HEK293T (cell line): Measurements from ENCODE around the gene ARFIP2.

Experiments
- ARNT ChIP-seq: fragments of 450-650 bp; IDR thresholded peaks from 2 replicates; pipeline ENCODE4 v1.6.1; 2017; ENCODE audit warnings: mild to moderate bottlenecking
- BHLHE40 ChIP-seq: fragments of 450-650 bp; IDR thresholded peaks from 2 replicates; pipeline ENCODE4 v1.6.1; 2016; ENCODE audit warnings: mild to moderate bottlenecking, moderate library complexity, borderline replicate concordance
- ELF4 ChIP-seq: fragments of 450-650 bp; IDR thresholded peaks from 2 replicates; pipeline ENCODE4 v1.6.1; 2017; ENCODE audit warnings: antibody characterized with exemption
- FOXA1 ChIP-seq: fragments of 450-650 bp; IDR thresholded peaks from 2 replicates; pipeline ENCODE4 v1.6.1; 2016; ENCODE audit warnings: mild to moderate bottlenecking
- FOXM1 ChIP-seq: fragments of 450-650 bp; IDR thresholded peaks from 2 replicates; pipeline ENCODE4 v1.6.1; 2017; ENCODE audit warnings: mild to moderate bottlenecking, borderline replicate concordance
- HDGF ChIP-seq: fragments of 450-650 bp; IDR thresholded peaks from 2 replicates; pipeline ENCODE4 v1.6.1; 2017; ENCODE audit warnings: antibody characterized with exemption, borderline replicate concordance
- NFRKB ChIP-seq: fragments of 450-650 bp; IDR thresholded peaks from 2 replicates; pipeline ENCODE4 v1.6.1; 2016; ENCODE audit warnings: mild to moderate bottlenecking, moderate library complexity
- SP1 ChIP-seq: fragments of 450-650 bp; IDR thresholded peaks from 2 replicates; pipeline ENCODE4 v1.6.1; 2017
- SUZ12 ChIP-seq: fragments of 450-650 bp; IDR thresholded peaks from 2 replicates; pipeline ENCODE4 v1.6.1; 2016; ENCODE audit warnings: mild to moderate bottlenecking

DNA sequence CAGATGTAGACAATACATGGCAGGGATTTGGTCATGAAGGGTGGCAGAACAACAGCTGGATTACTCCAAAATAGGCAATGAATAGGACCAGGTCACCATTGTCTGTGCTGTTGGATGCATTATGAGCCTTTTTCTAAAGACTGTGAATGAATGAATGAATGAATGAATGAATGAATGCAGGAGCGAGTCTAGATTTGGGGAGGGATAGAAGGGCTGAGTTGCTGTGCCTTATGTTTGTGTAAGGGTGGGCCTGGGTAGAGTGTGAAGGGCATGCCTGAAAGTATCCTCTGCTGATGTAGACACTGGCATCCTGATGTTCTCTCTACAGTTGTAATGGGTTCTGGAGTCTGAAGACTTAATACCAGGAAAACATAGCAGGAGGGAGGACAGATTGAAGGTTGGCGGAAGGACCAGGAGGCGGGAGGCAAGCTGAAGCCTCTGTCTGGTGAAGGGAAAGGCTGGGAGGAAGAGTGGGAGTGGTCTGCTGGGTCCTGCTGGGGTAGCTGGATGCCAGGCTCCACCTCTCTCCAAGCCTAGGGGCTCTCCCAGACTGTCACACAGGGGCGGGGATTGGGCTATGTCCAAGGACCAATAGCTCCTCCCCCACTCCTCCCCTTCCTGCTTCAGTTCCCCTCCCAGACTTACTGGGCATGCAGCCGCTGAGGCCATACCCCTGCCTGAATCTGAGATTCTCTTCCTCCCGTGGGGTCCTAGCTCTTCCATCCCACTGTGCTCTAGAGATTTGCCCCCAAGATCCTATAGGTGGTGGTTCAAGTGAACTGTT is 12.2 kb downstream of the ARFIP2 start:
- no peak for TF ChIP-seq BHLHE40
- TF ChIP-seq SP1: no peak
- no peak for TF ChIP-seq HDGF
- no peak for TF ChIP-seq ELF4
- no peak for TF ChIP-seq SUZ12
- no peak for TF ChIP-seq NFRKB
- TF ChIP-seq ARNT: no peak
- no peak for TF ChIP-seq FOXM1
- no peak for TF ChIP-seq FOXA1
